GM21576 (cell line): ENCODE results near the gene ANXA4.
"Not testable (repeated sequence)": the region's sequence is repeated elsewhere in the genome, so short reads cannot be mapped to it uniquely, and the experiment has no call there.

Source experiments
- ATAC-seq: cut with Tn5 transposase; IDR thresholded peaks from one replicate; pipeline ENCODE4 v1.9.1; 2021; ENCODE audit warnings: mild to moderate bottlenecking, moderate library complexity; ENCODE audit not compliant: unreplicated experiment

ANXA4 gene

DNA sequence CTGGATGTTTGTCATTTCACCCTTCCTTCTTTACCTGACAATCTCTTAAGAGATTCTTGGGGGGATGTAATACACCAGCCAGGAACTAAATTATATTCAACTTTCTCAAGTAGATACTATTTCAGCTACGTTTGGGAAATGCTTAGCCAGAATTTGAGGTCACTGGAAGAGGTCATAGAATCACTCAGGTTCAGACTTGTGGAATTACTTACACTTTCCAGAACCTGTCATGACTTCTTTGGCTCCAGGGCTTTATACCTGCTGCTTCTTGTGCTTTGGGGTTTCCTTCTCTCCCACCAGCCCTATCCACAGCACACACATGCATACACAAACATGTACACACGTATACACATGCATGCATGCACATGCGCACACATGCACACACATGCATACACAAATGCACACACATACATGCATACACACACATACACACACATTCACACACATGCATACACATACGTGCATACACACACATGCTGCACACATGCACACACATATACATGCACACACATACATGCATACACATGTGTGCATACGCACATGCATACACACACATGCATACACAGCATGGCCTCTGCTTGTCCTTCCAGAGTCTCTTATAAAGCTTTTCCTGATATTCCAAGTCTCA, 23.5 kb upstream of the ANXA4 start:
- no peak for ATAC-seq

DNA sequence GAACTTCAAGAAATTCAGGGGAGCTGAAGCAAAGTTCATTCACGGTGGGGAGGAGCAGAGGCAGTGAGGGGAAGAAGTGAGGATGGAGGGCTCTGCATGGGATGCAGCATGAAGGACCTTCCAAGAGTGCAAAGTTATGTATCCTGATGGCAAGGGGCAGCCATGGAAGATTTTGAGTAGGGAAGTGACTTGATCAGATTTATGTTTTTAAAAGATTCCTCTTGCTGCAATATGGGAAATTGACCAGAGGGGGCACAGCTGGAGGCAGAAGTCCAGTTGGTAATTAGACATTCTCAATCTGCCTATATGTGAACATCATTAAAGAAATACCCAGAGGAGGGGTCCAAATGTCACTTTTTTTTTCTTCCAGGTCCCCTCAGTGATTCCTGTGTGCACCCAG, 21.5 kb upstream of the ANXA4 start:
- ATAC-seq: no peak

DNA sequence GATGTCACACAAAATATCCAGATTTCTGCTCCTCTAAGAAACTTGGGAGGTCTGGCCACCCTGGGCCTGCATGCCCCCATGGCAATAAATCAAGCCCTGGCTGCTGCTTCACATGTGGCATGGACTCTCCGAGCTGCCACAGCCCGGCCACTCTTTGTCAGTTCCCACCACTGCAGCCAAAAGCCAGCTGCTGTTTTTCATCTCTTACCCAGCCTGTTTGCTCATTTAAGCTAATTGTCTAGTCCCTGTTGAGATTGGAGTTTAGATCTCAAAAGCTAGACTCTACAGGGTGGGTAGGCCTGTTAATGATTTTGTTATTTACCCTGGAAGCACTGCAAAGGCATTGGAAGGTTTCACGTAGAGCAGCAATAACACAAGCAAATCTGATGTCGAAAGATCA, 20.9 kb upstream of the ANXA4 start:
- no peak for ATAC-seq

DNA sequence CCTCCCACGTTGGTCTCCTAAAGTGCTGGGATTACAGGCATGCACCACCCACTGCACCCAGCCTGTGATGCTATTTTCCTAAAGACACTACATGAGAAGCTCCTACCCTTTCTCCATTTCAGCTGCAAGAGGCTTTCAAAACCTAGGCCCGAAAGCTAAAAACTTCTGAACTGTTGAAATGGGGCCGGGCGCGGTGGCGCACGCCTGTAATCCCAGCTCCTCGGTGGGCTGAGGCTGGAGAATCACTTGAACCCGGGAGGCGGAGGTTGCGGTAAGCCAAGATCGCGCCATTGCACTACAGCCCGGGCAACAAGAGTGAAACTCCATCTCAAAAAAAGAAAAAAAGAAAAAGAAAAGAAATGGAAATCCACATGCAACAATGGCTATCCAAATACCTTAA, 18.1 kb upstream of the ANXA4 start:
- no peak for ATAC-seq

DNA sequence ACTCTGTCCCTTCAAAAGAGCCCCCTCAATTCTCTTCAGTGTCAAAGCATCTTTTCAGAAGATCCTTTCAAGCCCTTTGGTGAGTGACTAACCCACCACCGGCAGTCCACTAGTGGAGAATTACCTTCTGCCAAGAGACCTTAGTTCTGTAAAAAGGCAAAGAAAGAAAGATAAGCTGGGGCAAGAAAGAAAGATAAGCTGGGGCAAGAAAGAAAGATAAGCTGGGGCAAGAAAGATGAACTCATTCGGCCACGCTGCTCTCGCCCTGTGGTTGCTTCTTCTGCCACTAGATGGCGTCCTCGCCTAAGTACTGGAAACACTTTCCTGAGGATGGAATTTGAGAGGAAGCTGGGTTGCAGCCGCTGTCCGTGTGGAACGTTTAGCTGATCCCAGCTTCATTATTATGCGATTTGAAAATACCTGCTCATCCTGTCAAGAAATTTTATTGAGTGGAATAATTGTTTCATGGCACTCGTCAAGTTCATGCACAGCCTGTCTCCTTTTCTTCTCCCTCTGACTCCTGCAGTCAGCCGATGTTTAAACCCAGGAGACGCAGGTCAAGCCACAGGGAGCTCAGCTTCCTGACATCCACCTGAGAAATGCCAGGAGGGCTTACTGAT, 17.3 kb upstream of the ANXA4 start:
- no peak for ATAC-seq

DNA sequence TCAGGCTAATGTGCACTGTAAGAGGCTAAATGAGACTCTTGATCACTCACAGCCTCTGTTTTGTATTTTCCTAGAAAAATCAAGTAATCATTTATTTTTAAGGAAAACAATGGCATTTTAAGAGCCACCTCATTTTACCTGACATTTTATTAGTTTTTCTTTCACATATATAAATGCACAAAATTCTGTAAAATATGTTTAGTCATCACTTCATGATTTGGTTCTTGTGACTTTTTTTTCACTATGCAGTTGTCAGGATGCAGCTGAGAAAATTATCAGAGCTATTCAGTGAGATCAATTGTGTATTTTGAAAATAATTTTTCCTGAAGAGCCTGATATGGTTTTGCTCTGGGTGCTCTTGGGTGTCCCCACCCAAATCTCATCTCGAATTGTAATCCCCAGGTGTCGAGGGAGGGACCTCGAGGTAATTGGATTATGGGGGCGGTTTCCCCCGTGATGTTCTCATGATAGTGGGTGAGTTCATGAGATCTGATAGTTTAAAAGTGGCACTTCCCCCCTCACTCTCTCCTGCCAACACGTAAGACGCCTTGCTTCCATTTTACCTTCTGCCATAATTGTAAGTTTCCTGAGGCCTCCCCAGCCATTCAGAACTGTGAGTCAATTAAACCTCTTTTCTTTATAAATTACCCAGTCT, 16.1 kb upstream of the ANXA4 start:
- no peak for ATAC-seq

DNA sequence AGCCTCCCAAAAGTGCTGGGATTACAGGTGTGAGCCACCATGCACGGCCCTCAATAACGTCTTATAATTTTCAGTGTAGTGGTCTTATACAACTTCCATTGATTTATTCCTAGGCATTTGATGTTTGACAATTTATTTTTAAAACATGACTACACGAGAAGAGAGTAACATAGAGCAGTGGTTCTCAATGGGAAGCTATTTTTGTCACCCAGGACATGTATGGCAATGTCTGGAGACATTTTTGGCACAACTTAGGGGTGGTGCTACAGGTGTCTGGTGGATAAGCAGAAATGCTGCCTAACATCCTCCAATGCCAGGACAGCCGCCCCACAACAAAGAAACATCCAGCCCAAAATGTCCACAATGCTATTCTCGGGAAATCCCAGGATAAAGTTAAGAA, 12.7 kb upstream of the ANXA4 start:
- no peak for ATAC-seq

DNA sequence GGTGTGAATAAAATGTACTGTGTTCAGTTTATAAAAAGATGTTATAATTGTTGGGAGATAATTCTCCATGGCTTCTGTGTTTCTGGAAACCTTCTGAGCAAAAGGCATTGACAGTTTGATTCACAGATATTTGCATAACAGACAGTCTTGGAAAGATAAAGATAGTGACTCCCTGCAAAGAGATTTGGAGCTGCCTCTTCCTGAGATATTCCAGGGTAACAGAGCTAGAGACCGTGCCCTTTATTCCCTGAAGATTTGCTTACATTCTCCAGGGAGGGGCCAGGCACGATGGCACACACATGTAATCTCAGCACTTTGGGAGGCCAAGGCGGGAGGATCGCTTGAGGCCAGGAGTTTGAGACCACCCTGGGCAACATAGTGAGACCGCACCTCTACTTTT, 12.2 kb upstream of the ANXA4 start:
- ATAC-seq: no peak

DNA sequence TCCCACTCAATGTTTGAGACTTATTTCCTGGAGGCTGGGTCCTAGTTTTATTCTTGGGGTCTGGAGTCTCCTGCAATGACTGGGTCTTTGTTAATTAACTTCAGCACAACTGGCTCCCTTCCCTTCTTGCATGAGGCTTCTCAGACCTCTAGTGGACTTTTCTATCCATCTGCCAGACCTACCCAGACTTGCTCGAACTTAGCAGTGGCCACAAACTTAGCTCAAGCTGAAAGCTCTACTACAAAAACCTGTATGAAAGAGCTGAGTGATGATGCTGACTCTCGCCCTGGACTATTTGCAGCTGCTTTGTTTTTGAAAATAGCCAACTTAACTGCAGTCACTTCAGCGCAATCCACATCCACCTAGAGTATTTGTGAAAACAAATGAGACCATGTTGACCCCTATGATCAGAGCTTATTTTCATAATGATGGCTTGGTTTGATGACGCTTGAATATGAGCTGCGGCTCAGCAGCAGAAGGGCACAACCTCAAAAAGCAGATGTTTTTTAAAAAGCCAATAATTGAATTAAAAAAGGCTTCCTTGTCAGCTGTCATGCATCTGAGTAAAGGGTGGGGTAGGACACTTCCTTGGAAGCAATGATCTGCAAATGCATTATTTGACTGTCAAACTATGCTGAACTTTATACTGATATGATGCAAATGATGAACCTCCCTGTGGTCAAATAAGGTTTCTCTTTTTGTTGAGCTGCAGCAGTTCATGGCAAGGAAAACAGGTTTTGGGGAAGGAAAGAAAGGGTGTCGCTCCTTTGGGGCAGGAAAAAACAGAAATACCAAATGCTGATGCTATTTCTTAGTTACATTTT, 10.6 kb upstream of the ANXA4 start:
- no peak for ATAC-seq

DNA sequence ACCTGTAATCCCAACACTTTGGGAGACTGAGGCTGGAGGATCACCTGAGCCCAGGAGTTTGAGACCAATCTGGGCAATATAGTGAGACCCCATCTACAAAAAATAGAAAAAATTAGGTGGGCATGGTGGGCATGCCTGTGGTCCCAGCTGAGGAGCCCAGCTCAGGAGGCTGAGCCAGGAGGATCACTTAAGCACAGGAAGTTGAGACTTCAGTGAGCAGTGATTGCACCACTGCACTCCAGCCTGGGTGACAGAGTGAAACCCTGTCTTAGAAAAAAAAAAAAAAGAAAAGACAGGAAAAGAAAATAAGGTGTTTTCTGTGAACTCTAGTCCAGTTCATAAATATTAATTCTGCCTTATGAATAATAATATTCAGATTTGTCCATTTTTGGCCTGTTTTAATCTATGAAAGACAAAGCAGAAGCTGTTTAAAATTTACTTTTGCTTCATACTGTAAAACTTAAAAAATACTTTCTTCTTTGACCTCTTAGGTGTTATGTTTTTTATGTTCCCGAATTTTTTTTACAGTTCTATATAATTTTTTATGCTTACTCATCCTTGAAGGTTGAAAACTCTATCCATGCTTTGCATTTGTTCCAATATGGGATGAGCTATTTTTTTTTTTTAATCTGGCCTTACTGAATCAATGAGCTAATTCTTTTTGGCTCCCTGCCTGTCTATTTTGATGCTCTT, 8.4 kb upstream of the ANXA4 start:
- no peak for ATAC-seq

DNA sequence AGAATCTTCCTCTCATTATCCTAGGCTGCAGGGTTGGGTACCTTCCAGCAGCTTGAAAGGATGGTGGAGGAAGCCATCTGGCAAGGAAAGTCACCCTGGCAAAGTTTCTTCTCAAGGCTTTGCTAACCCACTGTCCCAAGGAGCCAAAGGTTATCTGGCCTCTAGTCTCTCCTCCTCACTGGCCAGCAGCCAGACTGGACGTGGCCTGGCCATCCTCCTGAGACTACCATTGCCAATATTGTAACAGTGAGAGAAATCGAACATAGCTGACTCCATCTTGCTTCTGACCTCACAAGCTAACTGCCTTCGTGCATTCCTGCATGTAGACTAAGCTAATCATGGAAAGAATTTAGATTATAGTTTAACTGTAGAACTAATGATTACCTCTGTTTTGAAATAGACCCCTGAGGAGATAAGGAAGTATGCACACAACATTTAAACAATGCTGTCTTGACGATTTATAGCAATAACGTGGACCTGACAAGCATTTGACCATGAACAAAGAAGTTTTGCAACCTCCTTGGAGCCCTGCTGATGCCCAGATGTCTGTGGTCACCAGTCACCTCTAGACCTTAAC, 7.8 kb upstream of the ANXA4 start:
- no peak for ATAC-seq

DNA sequence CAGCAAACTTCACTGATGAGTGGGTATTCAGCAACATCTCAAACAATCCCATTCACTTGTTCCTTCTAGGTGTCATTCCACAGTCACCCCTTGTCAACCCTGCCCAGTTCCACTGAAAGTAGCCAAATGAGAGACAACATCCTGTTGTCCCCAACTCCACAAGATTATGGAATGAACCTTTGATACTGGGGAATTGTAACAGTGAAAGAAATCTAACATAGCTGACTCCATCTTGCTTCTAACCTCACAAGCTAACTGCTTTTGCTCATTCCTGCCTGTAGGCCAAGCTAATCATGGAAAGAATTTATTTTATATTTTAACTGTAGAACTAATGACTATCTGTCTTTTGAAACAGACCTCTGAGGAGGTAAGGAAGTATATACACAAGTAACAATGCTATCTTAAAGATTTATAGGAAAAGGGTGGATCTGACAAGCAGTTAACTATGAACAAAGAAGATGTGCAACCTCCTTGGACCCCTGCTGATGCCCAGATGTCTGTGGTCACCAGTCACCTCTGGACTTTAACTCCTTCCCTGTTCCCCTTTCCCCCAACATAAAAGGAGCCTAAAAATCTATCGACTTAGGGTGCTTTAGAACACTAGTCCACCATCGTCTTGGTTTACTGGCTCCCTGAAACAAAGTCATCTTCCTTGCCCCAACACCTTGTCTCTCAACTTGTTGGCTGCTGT, 6.9 kb upstream of the ANXA4 start:
- no peak for ATAC-seq

DNA sequence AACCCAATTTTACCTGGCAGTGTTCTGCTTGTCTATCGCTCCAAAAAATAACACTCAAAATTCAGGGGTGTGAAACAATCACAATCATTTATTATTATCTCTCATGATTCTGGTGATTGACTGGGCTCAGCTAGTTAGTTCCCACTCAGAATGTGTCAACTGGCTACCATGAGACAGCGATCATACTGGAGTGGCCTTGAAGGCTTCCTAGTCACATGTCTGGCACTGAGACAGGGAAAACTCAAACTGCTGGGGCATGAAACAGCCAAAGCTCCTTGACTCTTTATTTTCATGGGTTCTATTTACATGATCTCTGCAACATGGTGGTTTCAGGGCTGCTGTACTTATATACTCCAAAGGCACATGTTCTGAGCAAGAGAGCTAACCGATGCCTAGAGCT, 6.2 kb upstream of the ANXA4 start:
- no peak for ATAC-seq

DNA sequence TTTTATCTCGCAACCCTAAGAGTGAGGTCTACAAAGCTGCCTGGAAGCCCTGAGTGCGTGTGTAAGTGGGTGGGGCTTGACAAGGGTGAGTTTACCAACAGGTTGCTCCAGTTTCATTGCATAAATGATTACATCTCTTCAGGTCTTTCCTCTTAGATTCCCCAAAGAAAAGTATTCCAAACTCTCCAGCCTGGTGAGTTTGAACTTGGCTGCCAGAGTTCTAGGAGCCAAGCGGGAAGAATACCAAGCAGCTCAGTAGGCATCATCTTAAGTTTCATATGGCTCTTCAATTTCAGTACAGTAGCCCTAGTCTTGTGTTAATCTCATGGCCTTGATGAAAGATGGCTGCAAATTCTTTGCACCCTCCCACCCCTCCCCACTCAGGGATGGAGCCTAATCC, 3.8 kb upstream of the ANXA4 start:
- not testable (repeated sequence) for ATAC-seq

DNA sequence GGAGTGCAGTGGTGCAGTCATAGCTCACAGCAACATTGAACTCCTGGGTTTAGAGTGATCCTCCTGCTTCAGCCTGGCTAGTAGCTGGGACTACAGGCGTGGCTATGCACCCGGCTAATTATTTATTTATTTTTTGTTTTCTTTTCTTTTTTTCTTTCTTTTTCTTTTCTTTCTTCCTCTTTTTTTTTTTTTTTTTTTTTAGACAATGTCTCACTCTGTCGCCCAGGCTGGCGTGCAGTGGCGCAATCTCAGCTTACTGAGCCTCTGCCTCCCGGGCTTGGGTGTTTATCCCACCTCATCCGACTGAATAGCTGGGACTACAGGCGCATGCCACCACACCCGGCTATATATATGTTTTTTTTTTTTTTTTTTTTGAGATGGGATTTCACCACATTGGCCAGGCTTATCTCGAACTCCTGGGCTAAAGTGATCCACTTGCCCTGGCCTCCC, 1.4 kb upstream of the ANXA4 start:
- ATAC-seq: no peak

DNA sequence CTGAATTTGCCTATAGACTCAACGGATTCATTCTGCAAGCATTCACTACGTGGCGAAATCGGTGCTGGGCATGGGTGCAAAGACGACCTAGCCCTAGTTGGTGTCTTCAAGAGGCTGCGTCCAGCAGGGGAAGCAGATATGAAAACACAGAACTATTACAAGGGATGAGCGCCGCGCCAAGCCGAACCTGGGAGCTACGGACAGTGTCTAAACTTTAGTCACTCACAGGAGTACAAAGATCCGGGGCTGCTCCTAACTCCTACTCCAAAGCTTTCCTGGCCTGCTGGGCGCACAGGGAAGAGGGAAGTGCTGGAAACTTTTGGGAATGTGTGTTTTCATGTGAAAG, 732 bp upstream of the ANXA4 start:
- peak; percentile 39 for ATAC-seq

DNA sequence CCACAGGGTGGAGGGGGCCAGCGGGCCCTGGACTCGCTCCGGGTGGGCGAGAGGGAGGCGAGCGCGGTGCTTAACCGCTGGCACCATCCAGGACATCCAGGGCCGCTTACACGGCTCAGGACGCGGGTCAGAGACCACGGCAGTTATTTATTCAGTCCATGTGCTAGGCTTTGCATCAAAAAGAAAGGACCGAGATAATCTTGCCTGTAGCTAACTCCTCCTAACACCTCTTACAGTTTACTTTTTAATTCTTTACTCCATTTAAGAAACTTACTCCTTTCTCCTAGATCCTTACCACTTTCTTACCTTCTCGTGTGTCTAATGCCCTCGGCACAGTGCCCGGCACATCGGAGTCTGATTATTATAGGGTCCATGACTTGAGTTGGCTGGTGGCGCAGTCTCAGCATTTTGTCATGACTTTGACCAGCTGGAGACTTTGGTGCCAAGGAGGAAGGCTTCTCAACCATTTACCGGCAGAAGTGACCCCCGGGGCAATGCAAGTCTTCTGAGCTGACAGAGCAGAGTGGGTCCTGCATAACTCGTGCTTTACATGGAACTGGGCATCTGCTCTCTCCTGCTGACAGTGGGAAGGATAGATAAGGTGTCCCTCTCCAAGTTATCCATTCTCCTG, 503 bp downstream of the ANXA4 start:
- peak; percentile 28 for ATAC-seq

DNA sequence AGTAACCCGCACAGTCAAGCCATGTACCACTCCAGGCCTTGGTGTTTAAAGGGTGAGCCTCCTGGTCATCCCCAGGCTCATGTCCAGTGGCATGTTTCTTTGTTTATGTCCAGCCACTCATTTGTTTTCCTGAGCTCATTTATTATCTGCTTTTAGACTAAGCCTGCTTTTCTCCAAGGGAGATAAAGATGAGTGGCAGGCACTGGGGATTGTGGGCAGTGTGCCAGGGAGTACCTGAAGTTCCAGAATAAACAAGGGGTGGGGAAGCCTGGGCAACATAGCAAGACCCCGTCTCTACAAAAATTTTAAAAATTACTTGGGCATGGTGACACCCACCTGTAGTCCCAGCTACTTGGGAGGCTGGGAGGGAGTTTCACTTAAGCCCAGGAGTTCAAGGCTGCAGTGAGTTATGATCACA, 1.9 kb downstream of the ANXA4 start:
- no peak for ATAC-seq

DNA sequence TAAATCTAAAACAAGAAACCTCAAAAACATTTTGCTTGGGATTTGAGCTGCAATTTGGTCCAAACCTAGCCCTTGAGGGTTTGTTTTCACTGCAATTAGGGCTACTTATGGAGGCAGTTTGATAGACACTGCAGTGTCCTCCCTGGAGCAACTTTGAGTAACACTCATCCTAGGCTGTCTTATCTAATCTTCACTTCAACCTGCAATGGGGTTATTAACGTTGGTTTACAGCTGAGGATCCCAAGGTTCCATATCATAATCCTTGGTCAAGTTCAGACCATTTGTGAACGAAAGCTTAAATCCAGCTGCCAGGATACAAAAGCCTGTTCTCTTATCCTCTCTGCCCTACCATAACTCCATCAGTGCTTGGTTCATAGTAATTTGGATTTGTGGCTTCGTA, 2.5 kb downstream of the ANXA4 start:
- ATAC-seq: no peak

DNA sequence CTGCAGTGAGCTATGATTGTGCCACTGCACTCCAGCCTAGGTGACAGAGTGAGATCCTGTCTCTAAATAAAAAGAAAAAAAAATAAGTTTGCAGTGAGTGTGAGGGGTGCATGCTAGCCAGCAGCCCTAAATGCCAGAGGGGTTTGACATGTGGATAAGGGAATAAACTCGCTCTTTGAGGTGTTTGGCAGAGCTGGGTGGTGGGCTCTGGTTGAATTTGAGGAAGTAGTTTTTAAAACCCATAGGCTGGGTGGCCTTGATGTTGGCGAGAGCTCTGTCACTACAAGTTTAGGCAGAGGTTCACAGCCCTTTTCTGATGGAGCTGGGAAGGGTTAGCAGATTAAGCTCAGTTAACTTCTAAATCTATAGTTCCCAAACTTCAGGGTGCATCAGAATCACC, 3.1 kb downstream of the ANXA4 start:
- no peak for ATAC-seq
